HEK293 (cell line): ENCODE data around the gene SHOC2.

Source experiments
- HOXD13 ChIP-seq: sonication (generic); formaldehyde crosslinking; IDR thresholded peaks from 2 replicates; pipeline ENCODE4 v1.8.0; 2022; ENCODE audit warnings: missing genetic modification reagents, borderline replicate concordance
- IKZF3 ChIP-seq: fragments of 450-650 bp; IDR thresholded peaks from 2 replicates; pipeline ENCODE4 v1.5.0; 2018; ENCODE audit warnings: missing biosample characterization, mild to moderate bottlenecking, missing genetic modification characterization, moderate library complexity
- KLF16 ChIP-seq: fragments of 450-650 bp; formaldehyde crosslinking; IDR thresholded peaks from 2 replicates; pipeline ENCODE4 v1.5.1; 2017; ENCODE audit warnings: missing biosample characterization, missing genetic modification characterization
- OVOL3 ChIP-seq: fragments of 450-650 bp; formaldehyde crosslinking; IDR thresholded peaks from 2 replicates; pipeline ENCODE4 v1.5.1; 2016; ENCODE audit warnings: missing biosample characterization, missing genetic modification characterization
- PRDM1 ChIP-seq: fragments of 450-650 bp; formaldehyde crosslinking; IDR thresholded peaks from 2 replicates; pipeline ENCODE4; 2016; ENCODE audit warnings: missing biosample characterization, missing genetic modification characterization
- TRIM28 ChIP-seq: IDR thresholded peaks from 2 replicates; pipeline ENCODE4 v1.6.1; 2011; ENCODE audit warnings: low read length, control low read depth, borderline replicate concordance
- WT1 ChIP-seq: fragments of 450-650 bp; formaldehyde crosslinking; IDR thresholded peaks from 2 replicates; pipeline ENCODE4 v1.5.1; 2016; ENCODE audit warnings: missing biosample characterization, missing genetic modification characterization
- ZBTB1 ChIP-seq: fragments of 450-650 bp; formaldehyde crosslinking; IDR thresholded peaks from 2 replicates; pipeline ENCODE4 v1.5.1; 2016; ENCODE audit warnings: missing biosample characterization, missing genetic modification characterization
- ZBTB17 ChIP-seq: fragments of 450-650 bp; formaldehyde crosslinking; IDR thresholded peaks from 2 replicates; pipeline ENCODE4 v1.5.1; 2016; ENCODE audit warnings: missing biosample characterization, missing genetic modification characterization
- ZBTB20 ChIP-seq: fragments of 450-650 bp; formaldehyde crosslinking; IDR thresholded peaks from 2 replicates; pipeline ENCODE4 v1.5.1; 2016; ENCODE audit warnings: missing biosample characterization, missing genetic modification characterization
- ZBTB21 ChIP-seq: fragments of 450-650 bp; formaldehyde crosslinking; IDR thresholded peaks from 2 replicates; pipeline ENCODE4 v1.5.1; 2017; ENCODE audit warnings: missing biosample characterization, missing genetic modification characterization
- ZBTB8A ChIP-seq: fragments of 450-650 bp; formaldehyde crosslinking; IDR thresholded peaks from 2 replicates; pipeline ENCODE4 v1.5.1; 2016; ENCODE audit warnings: missing biosample characterization, missing genetic modification characterization
- ZFP3 ChIP-seq: fragments of 450-650 bp; formaldehyde crosslinking; IDR thresholded peaks from 2 replicates; pipeline ENCODE4 v1.5.1; 2016; ENCODE audit warnings: low read depth, missing biosample characterization, missing genetic modification characterization
- ZIC2 ChIP-seq: fragments of 450-650 bp; formaldehyde crosslinking; IDR thresholded peaks from 2 replicates; pipeline ENCODE4 v1.5.1; 2016; ENCODE audit warnings: missing biosample characterization, missing genetic modification characterization
- ZNF174 ChIP-seq: fragments of 450-650 bp; formaldehyde crosslinking; IDR thresholded peaks from 2 replicates; pipeline ENCODE4 v1.5.0; 2017; ENCODE audit warnings: missing biosample characterization, mild to moderate bottlenecking, missing genetic modification characterization
- ZNF19 ChIP-seq: fragments of 450-650 bp; formaldehyde crosslinking; IDR thresholded peaks from 2 replicates; pipeline ENCODE4; 2016; ENCODE audit warnings: missing biosample characterization, missing genetic modification characterization, low read depth
- ZNF266 ChIP-seq: fragments of 450-650 bp; formaldehyde crosslinking; IDR thresholded peaks from 2 replicates; pipeline ENCODE4 v1.5.1; 2016; ENCODE audit warnings: missing biosample characterization, missing genetic modification characterization, low read depth
- ZNF341 ChIP-seq: fragments of 450-650 bp; formaldehyde crosslinking; IDR thresholded peaks from 2 replicates; pipeline ENCODE4; 2016; ENCODE audit warnings: low read depth, missing biosample characterization, missing genetic modification characterization
- ZNF473 ChIP-seq: fragments of 450-650 bp; formaldehyde crosslinking; IDR thresholded peaks from 2 replicates; pipeline ENCODE4 v1.5.1; 2017; ENCODE audit warnings: missing biosample characterization, missing genetic modification characterization
- ZNF624 ChIP-seq: fragments of 450-650 bp; formaldehyde crosslinking; IDR thresholded peaks from 2 replicates; pipeline ENCODE4 v1.5.1; 2017; ENCODE audit warnings: missing biosample characterization, missing genetic modification characterization
- ZNF629 ChIP-seq: fragments of 450-650 bp; formaldehyde crosslinking; IDR thresholded peaks from 2 replicates; pipeline ENCODE4 v1.5.1; 2017; ENCODE audit warnings: missing biosample characterization, missing genetic modification characterization
- ZNF660 ChIP-seq: fragments of 450-650 bp; IDR thresholded peaks from 2 replicates; pipeline ENCODE4 v1.5.1; 2018; ENCODE audit warnings: missing biosample characterization, mild to moderate bottlenecking, missing genetic modification characterization
- ZSCAN4 ChIP-seq: fragments of 450-650 bp; formaldehyde crosslinking; IDR thresholded peaks from 2 replicates; pipeline ENCODE4 v1.5.1; 2017; ENCODE audit warnings: missing biosample characterization, missing genetic modification characterization
- ZSCAN5A ChIP-seq: fragments of 450-650 bp; formaldehyde crosslinking; IDR thresholded peaks from 2 replicates; pipeline ENCODE4 v1.5.1; 2016; ENCODE audit warnings: missing biosample characterization, missing genetic modification characterization
- TF ChIP-seq, protein P1 (sequence below): fragments of 450-650 bp; formaldehyde crosslinking; IDR thresholded peaks from 2 replicates; pipeline ENCODE4 v1.5.1; 2017; ENCODE audit warnings: missing biosample characterization, missing genetic modification characterization
- TF ChIP-seq, protein P2 (sequence below): fragments of 450-650 bp; formaldehyde crosslinking; IDR thresholded peaks from 2 replicates; pipeline ENCODE4 v1.5.1; 2016; ENCODE audit warnings: missing biosample characterization, missing genetic modification characterization
- TF ChIP-seq, protein P3 (sequence below): fragments of 450-650 bp; formaldehyde crosslinking; conservative IDR thresholded peaks from 2 replicates; pipeline ENCODE4 v1.5.1; 2016; ENCODE audit warnings: low read depth, missing biosample characterization, missing genetic modification characterization
- TF ChIP-seq, protein P4 (sequence below): fragments of 450-650 bp; formaldehyde crosslinking; IDR thresholded peaks from 2 replicates; pipeline ENCODE4 v1.5.1; 2016; ENCODE audit warnings: missing biosample characterization, missing genetic modification characterization

The SHOC2 gene

GRCh38 chr10:110916554-110917346, 2.7 kb upstream of the SHOC2 start (continued):
- TF ChIP-seq OVOL3 (tag by site-specific recombination): peak; percentile 83
- TF ChIP-seq ZSCAN4 (tag by site-specific recombination): peak; percentile 70
- TF ChIP-seq, protein P1, sequence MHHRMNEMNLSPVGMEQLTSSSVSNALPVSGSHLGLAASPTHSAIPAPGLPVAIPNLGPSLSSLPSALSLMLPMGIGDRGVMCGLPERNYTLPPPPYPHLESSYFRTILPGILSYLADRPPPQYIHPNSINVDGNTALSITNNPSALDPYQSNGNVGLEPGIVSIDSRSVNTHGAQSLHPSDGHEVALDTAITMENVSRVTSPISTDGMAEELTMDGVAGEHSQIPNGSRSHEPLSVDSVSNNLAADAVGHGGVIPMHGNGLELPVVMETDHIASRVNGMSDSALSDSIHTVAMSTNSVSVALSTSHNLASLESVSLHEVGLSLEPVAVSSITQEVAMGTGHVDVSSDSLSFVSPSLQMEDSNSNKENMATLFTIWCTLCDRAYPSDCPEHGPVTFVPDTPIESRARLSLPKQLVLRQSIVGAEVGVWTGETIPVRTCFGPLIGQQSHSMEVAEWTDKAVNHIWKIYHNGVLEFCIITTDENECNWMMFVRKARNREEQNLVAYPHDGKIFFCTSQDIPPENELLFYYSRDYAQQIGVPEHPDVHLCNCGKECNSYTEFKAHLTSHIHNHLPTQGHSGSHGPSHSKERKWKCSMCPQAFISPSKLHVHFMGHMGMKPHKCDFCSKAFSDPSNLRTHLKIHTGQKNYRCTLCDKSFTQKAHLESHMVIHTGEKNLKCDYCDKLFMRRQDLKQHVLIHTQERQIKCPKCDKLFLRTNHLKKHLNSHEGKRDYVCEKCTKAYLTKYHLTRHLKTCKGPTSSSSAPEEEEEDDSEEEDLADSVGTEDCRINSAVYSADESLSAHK (tag by site-specific recombination): peak; percentile 90
- peak; percentile 95 for TF ChIP-seq ZNF629 (tag by site-specific recombination)
- peak; percentile 97 for TF ChIP-seq TRIM28
- peak; percentile 83 for TF ChIP-seq ZBTB20
- TF ChIP-seq ZNF473 (tag by site-specific recombination): no peak
- no peak for TF ChIP-seq ZNF624
- peak; percentile 72 for TF ChIP-seq ZBTB8A (tag by site-specific recombination)
- TF ChIP-seq ZFP3: no peak
- no peak for TF ChIP-seq ZSCAN5A (tag by site-specific recombination)
- no peak for TF ChIP-seq ZNF341 (tag by site-specific recombination)
- no peak for TF ChIP-seq ZNF266 (tag by site-specific recombination)
- peak; percentile 88 for TF ChIP-seq ZNF660 (tag by site-specific recombination)
- peak; percentile 61; the same call in 1 of the 2 replicates for TF ChIP-seq HOXD13 (CRISPR knock-in tag)
- TF ChIP-seq, protein P2, sequence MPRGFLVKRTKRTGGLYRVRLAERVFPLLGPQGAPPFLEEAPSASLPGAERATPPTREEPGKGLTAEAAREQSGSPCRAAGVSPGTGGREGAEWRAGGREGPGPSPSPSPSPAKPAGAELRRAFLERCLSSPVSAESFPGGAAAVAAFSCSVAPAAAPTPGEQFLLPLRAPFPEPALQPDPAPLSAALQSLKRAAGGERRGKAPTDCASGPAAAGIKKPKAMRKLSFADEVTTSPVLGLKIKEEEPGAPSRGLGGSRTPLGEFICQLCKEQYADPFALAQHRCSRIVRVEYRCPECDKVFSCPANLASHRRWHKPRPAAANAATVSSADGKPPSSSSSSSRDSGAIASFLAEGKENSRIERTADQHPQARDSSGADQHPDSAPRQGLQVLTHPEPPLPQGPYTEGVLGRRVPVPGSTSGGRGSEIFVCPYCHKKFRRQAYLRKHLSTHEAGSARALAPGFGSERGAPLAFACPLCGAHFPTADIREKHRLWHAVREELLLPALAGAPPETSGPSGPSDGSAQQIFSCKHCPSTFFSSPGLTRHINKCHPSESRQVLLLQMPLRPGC: peak; percentile 94
- peak; percentile 62 for TF ChIP-seq WT1 (tag by site-specific recombination)
- TF ChIP-seq IKZF3 (tag by site-specific recombination): peak; percentile 94
- peak; percentile 84 for TF ChIP-seq ZBTB21 (tag by site-specific recombination)
- TF ChIP-seq, protein P3, sequence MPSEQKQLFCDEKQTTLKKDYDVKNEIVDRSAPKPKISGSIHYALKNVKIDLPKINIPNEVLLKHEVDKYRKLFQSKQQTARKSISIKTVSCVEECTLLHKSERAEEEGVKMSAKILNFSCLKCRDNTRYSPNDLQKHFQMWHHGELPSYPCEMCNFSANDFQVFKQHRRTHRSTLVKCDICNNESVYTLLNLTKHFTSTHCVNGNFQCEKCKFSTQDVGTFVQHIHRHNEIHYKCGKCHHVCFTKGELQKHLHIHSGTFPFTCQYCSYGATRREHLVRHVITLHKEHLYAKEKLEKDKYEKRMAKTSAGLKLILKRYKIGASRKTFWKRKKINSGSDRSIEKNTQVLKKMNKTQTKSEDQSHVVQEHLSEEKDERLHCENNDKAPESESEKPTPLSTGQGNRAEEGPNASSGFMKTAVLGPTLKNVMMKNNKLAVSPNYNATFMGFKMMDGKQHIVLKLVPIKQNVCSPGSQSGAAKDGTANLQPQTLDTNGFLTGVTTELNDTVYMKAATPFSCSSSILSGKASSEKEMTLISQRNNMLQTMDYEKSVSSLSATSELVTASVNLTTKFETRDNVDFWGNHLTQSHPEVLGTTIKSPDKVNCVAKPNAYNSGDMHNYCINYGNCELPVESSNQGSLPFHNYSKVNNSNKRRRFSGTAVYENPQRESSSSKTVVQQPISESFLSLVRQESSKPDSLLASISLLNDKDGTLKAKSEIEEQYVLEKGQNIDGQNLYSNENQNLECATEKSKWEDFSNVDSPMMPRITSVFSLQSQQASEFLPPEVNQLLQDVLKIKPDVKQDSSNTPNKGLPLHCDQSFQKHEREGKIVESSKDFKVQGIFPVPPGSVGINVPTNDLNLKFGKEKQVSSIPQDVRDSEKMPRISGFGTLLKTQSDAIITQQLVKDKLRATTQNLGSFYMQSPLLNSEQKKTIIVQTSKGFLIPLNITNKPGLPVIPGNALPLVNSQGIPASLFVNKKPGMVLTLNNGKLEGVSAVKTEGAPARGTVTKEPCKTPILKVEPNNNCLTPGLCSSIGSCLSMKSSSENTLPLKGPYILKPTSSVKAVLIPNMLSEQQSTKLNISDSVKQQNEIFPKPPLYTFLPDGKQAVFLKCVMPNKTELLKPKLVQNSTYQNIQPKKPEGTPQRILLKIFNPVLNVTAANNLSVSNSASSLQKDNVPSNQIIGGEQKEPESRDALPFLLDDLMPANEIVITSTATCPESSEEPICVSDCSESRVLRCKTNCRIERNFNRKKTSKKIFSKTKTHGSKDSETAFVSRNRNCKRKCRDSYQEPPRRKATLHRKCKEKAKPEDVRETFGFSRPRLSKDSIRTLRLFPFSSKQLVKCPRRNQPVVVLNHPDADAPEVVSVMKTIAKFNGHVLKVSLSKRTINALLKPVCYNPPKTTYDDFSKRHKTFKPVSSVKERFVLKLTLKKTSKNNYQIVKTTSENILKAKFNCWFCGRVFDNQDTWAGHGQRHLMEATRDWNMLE: peak; percentile 53
- TF ChIP-seq ZBTB1 (tag by site-specific recombination): peak; percentile 70; the same call in 1 of the 2 replicates
- peak; percentile 95 for TF ChIP-seq ZBTB17 (tag by site-specific recombination)
- TF ChIP-seq ZNF174 (tag by site-specific recombination): no peak
- TF ChIP-seq ZNF19 (tag by site-specific recombination): peak; percentile 83
- 0 out of 2 replicates have a peak, but pooled peaks have one; percentile 74 for TF ChIP-seq KLF16
- TF ChIP-seq PRDM1 (tag by site-specific recombination): peak; percentile 48; the same call in 1 of the 2 replicates
- TF ChIP-seq, protein P4, sequence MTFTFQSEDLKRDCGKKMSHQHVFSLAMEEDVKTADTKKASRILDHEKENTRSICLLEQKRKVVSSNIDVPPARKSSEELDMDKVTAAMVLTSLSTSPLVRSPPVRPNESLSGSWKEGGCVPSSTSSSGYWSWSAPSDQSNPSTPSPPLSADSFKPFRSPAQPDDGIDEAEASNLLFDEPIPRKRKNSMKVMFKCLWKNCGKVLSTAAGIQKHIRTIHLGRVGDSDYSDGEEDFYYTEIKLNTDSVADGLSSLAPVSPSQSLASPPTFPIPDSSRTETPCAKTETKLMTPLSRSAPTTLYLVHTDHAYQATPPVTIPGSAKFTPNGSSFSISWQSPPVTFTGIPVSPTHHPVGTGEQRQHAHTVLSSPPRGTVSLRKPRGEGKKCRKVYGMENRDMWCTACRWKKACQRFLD (tag by site-specific recombination): no peak
- peak; percentile 84 for TF ChIP-seq ZIC2 (tag by site-specific recombination)
